GM12878 (cell line): ENCODE data around the gene RHOT1. TPM values are rescaled to one million over a fixed set of nuclear protein-coding genes. Genes with fewer than 3 reads are reported as not detected.

Source experiments
- BCL3 ChIP-seq: IDR thresholded peaks from 2 replicates; pipeline ENCODE4 v1.6.1; 2011; ENCODE audit warnings: borderline replicate concordance, low read depth, mild to moderate bottlenecking, moderate library complexity, low read length; ENCODE audit not compliant: insufficient read depth, poor library complexity, severe bottlenecking
- CREB1 ChIP-seq: IDR thresholded peaks from 2 replicates; pipeline ENCODE4 v1.6.1; 2012; ENCODE audit warnings: low read depth, mild to moderate bottlenecking, inconsistent platforms
- CUX1 ChIP-seq: IDR thresholded peaks from 2 replicates; pipeline ENCODE4 v1.6.1; 2012; ENCODE audit warnings: improper control_type of control experiment, low read depth, low read length; ENCODE audit not compliant: insufficient replicate concordance
- EZH2 ChIP-seq: IDR thresholded peaks from 2 replicates; pipeline ENCODE4 v1.6.1; 2012; ENCODE audit warnings: low read depth, mild to moderate bottlenecking, control low read depth, inconsistent platforms, low read length, borderline replicate concordance; ENCODE audit not compliant: control insufficient read depth
- NFIC ChIP-seq: IDR thresholded peaks from 2 replicates; pipeline ENCODE4 v1.6.1; 2012; ENCODE audit warnings: low read depth, mild to moderate bottlenecking, inconsistent platforms, low read length, moderate library complexity
- polyA plus RNA-seq, 11 experiments: library from polyadenylated mRNA; depleted of rRNA in 4 of 11; unstranded in 6 of 11; stranded (reverse) in 5 of 11; fragments of >200 nt; fragmentation: Nextera tagmentation in 4 of 11; fragmentation: Illumina TruSeq in 1 of 11; extraction: Ambion mirVana in 4 of 11; extraction: Trizol in 1 of 11; gene quantifications; 1 replicate in 1 of 11; 2 replicates in 10 of 11; pipeline versions ENCODE4 v1.2.1 to v1.2.3, GENCODE V29; 2011 to 2016; ENCODE audit warnings: inconsistent platforms in 2 of 11, missing spikeins in 2 of 11, low read depth in 1 of 11
- total RNA-seq, 4 experiments: library from RNA; depleted of rRNA in 3 of 4; stranded (reverse); fragments of >200 nt in 3 of 4; fragmentation: Illumina TruSeq in 1 of 4; extraction: Trizol in 1 of 4; gene quantifications; 2 replicates each; pipeline versions ENCODE4 v1.2.1 to v1.2.3, GENCODE V29; 2013 to 2021

Gene RHOT1
- total and polyA plus RNA-seq, 10 of the 15 experiments (the other 5 are each of a cell fraction or from before 2014, with no cell fraction given), result 13.3 to 68.2 (median 22.8) TPM

GRCh38 chr17:32141679-32142037 is 644 bp upstream of the RHOT1 start (continued):
- TF ChIP-seq CUX1 (no peak), EZH2 (no peak), BCL3 (no peak), CREB1 (no peak), NFIC (no peak)
